IPS-20b (cell line): Measurements from ENCODE around the gene RGL4.
"Not testable (repeated sequence)": the region's sequence is repeated elsewhere in the genome, so short reads cannot be mapped to it uniquely, and the experiment has no call there.

Experiments
- H3K27ac ChIP-seq: one replicate; pipeline ENCODE4 v1.5.1; 2013; ENCODE audit warnings: low read length
- H3K27me3 ChIP-seq: 2 replicates; pipeline ENCODE4 v1.6.1; 2013; ENCODE audit warnings: mild to moderate bottlenecking, low read length, inconsistent platforms; ENCODE audit not compliant: insufficient read depth
- H3K36me3 ChIP-seq: 2 replicates; pipeline ENCODE4 v1.6.1; 2013; ENCODE audit warnings: low read depth, mild to moderate bottlenecking, inconsistent platforms, low read length, moderate library complexity; ENCODE audit not compliant: insufficient read depth
- H3K4me1 ChIP-seq: 2 replicates; pipeline ENCODE4 v1.6.1; 2013; ENCODE audit warnings: mild to moderate bottlenecking, control low read depth, inconsistent platforms, low read length, moderate library complexity; ENCODE audit not compliant: insufficient read depth
- H3K4me3 ChIP-seq: 2 replicates; pipeline ENCODE4 v1.5.1; 2013; ENCODE audit warnings: mild to moderate bottlenecking, low read length, inconsistent platforms
- H3K9ac ChIP-seq: 2 replicates; pipeline ENCODE4 v1.6.1; 2013; ENCODE audit warnings: low read depth, mild to moderate bottlenecking, inconsistent platforms, low read length, moderate library complexity
- H3K9me3 ChIP-seq: 2 replicates; pipeline ENCODE4 v1.6.1; 2013; ENCODE audit warnings: mild to moderate bottlenecking, low read depth, low read length, inconsistent platforms; ENCODE audit not compliant: insufficient read depth

RGL4 gene

GRCh38 chr22:23690713-23691112 is at the start of gene RGL4:
Gene RGL4 (plus strand): TSS chr22:23691013. CDS start chr22:23692031, 1,018 bp downstream.
- Histone ChIP-seq H3K9me3 (no peaks in the 10 kb centered on the region), H3K4me3 (no peak within 1 kb of the TSS), H3K27ac (no peak within 1 kb of the TSS), H3K27me3 (no peaks in the 10 kb centered on the region), H3K36me3 (peaks cover 34% of the 10 kb centered on the region), H3K9ac (no peak within 1 kb of the TSS), H3K4me1 (no peaks in the 10 kb centered on the region)

GRCh38 chr22:23646526-23646925 is 44.3 kb upstream of the RGL4 start:
- H3K36me3 ChIP-seq, H3K27me3 ChIP-seq, H3K9me3 ChIP-seq, H3K4me3 ChIP-seq, H3K4me1 ChIP-seq, H3K27ac ChIP-seq, H3K9ac ChIP-seq: not testable (repeated sequence)

GRCh38 chr22:23649071-23649501 is 41.7 kb upstream of the RGL4 start:
- no peak overlapping the region for H3K27ac ChIP-seq
- no peaks in the 10 kb centered on the region for H3K9me3 ChIP-seq
- no peak overlapping the region for H3K9ac ChIP-seq
- H3K4me1 ChIP-seq: no peaks in the 10 kb centered on the region
- H3K36me3 ChIP-seq: peaks cover 4% of the 10 kb centered on the region; the same call in 1 of the 2 replicates
- H3K4me3 ChIP-seq: no peak overlapping the region
- H3K27me3 ChIP-seq: no peaks in the 10 kb centered on the region

- no peak overlapping the region for H3K9ac ChIP-seq
Measured at GRCh38 chr22:23651676-23652075, 39.1 kb upstream of the RGL4 start.

GRCh38 chr22:23652286-23652685 is 38.5 kb upstream of the RGL4 start:
- H3K9me3 ChIP-seq: no peaks in the 10 kb centered on the region
- H3K36me3 ChIP-seq: peaks cover 6% of the 10 kb centered on the region; the same call in 1 of the 2 replicates
- H3K27me3 ChIP-seq: no peaks in the 10 kb centered on the region
- H3K4me3 ChIP-seq: no peak overlapping the region
- H3K27ac ChIP-seq: no peak overlapping the region
- H3K4me1 ChIP-seq: no peaks in the 10 kb centered on the region
- no peak overlapping the region for H3K9ac ChIP-seq

More at GRCh38 chr22:23651676-23652075, 39.1 kb upstream of the RGL4 start:
- no peaks in the 10 kb centered on the region for H3K4me1 ChIP-seq
- H3K27me3 ChIP-seq: no peaks in the 10 kb centered on the region
- no peak overlapping the region for H3K4me3 ChIP-seq
- H3K27ac ChIP-seq: no peak overlapping the region
- no peaks in the 10 kb centered on the region for H3K9me3 ChIP-seq
- H3K36me3 ChIP-seq: peaks cover 4% of the 10 kb centered on the region; the same call in 1 of the 2 replicates

GRCh38 chr22:23652711-23653110 is 38.1 kb upstream of the RGL4 start:
- no peak overlapping the region for H3K27ac ChIP-seq
- no peaks in the 10 kb centered on the region for H3K4me1 ChIP-seq
- peaks cover 7% of the 10 kb centered on the region; the same call in 1 of the 2 replicates for H3K36me3 ChIP-seq
- no peak overlapping the region for H3K4me3 ChIP-seq
- H3K9ac ChIP-seq: no peak overlapping the region
- H3K27me3 ChIP-seq: no peaks in the 10 kb centered on the region
- H3K9me3 ChIP-seq: no peaks in the 10 kb centered on the region

- Histone ChIP-seq H3K27ac (no peak overlapping the region), H3K9me3 (no peaks in the 10 kb centered on the region), H3K9ac (no peak overlapping the region), H3K4me1 (no peaks in the 10 kb centered on the region), H3K4me3 (no peak overlapping the region), H3K27me3 (no peaks in the 10 kb centered on the region), H3K36me3 (peaks cover 25% of the 10 kb centered on the region)
Measured at GRCh38 chr22:23655891-23656475, 34.8 kb upstream of the RGL4 start.

- Histone ChIP-seq H3K9me3 (no peaks in the 10 kb centered on the region; the same call in 1 of the 2 replicates), H3K4me3 (no peak overlapping the region), H3K27ac (no peak overlapping the region), H3K4me1 (no peaks in the 10 kb centered on the region), H3K9ac (no peak overlapping the region), H3K36me3 (peaks cover 31% of the 10 kb centered on the region), H3K27me3 (no peaks in the 10 kb centered on the region)
Measured at GRCh38 chr22:23657727-23658126, 33.1 kb upstream of the RGL4 start.

GRCh38 chr22:23660381-23660780 is 30.4 kb upstream of the RGL4 start:
- not testable (repeated sequence) for H3K9me3 ChIP-seq, H3K9ac ChIP-seq, H3K27me3 ChIP-seq, H3K4me1 ChIP-seq, H3K4me3 ChIP-seq, H3K27ac ChIP-seq
- peaks cover 27% of the 10 kb centered on the region for H3K36me3 ChIP-seq

- no peaks in the 10 kb centered on the region for H3K27me3 ChIP-seq
- H3K9ac ChIP-seq: no peak overlapping the region
- no peak overlapping the region for H3K27ac ChIP-seq
- H3K36me3 ChIP-seq: no peaks in the 10 kb centered on the region
- no peak overlapping the region for H3K4me3 ChIP-seq
- H3K4me1 ChIP-seq: 0 out of 2 replicates have a peak, but pooled peaks cover 6% of the 10 kb centered on the region
- H3K9me3 ChIP-seq: no peaks in the 10 kb centered on the region
Measured at GRCh38 chr22:23670378-23671295, 20.2 kb upstream of the RGL4 start.

- not testable (repeated sequence) for H3K27ac ChIP-seq, H3K9ac ChIP-seq, H3K36me3 ChIP-seq, H3K4me1 ChIP-seq, H3K4me3 ChIP-seq, H3K9me3 ChIP-seq, H3K27me3 ChIP-seq
Measured at GRCh38 chr22:23671387-23671786, 19.4 kb upstream of the RGL4 start.
